ENCODE measurements around the gene CATSPERZ.

CATSPERZ gene

GRCh38 chr11:64260147-64260708, 39.9 kb upstream of the CATSPERZ start:
- Mint-ChIP-seq H3K27ac (no peak overlapping the region), H3K36me3 (peaks cover 5% of the 10 kb centered on the region), H3K4me1 (ENCODE audit: low read depth) (peaks cover 7% of the 10 kb centered on the region), H3K4me3 (no peak overlapping the region), H3K27me3 (no peaks in the 10 kb centered on the region), H3K9me3 (ENCODE audit: low read depth) (no peaks in the 10 kb centered on the region)

DNA sequence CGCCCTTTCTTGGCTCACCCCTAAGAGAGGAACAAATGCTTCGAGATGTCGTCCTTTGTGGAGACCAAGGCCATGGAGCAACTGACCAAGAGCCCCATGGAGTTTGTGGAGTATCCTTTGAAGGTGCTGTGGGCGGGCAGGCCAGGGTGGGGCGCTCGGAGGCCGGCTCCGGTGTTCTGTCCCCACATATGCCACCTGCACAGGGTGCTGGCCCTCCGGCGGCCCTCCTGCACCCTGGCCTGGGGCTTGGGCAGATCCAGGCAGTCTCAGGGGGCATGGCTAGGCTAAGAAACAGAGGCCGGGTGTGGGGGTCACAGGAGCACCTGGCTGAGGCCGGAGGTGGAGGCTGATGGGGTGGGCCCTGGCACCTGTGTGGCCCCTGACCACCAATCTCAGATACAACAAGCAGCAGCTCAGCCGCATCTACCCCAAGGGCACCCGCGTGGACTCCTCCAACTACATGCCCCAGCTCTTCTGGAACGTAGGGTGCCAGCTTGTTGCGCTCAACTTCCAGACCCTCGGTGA, 38.5 kb upstream of the CATSPERZ start:
- Mint-ChIP-seq H3K9me3 (ENCODE audit: low read depth) (no peaks in the 10 kb centered on the region), H3K27me3 (no peaks in the 10 kb centered on the region), H3K4me3 (no peak overlapping the region), H3K4me1 (ENCODE audit: low read depth) (peaks cover 7% of the 10 kb centered on the region), H3K36me3 (peaks cover 5% of the 10 kb centered on the region), H3K27ac (no peak overlapping the region)

DNA sequence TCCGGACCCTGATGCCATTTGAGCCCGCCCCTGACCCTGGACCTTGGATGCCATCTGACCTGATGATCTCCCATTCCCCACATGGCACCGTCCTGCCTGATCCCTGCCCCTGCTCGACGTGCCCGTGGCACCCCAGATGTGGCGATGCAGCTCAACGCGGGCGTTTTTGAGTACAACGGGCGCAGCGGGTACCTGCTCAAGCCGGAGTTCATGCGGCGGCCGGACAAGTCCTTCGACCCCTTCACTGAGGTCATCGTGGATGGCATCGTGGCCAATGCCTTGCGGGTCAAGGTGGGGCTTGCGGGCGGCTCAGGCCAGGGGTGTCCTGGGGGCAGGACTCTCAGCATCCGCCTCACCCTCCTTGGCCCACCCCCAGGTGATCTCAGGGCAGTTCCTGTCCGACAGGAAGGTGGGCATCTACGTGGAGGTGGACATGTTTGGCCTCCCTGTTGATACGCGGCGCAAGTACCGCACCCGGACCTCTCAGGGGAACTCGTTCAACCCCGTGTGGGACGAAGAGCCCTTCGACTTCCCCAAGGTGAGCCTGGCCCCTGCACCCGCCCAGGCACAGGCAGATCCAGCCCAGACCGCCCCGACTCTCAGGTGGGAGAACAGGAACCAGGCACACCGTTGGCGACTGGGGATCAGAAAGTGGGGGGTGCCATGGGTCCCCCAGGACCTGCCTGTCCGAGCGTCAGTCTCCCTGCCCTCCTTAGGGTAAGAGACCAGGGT, 37.7 kb upstream of the CATSPERZ start:
- Mint-ChIP-seq H3K4me3 (no peak overlapping the region), H3K27me3 (no peaks in the 10 kb centered on the region), H3K4me1 (ENCODE audit: low read depth) (peaks cover 7% of the 10 kb centered on the region), H3K9me3 (ENCODE audit: low read depth) (no peaks in the 10 kb centered on the region), H3K36me3 (peaks cover 5% of the 10 kb centered on the region), H3K27ac (no peak overlapping the region)

- H3K36me3 Mint-ChIP-seq, result peaks cover 5% of the 10 kb centered on the region
- no peaks in the 10 kb centered on the region for H3K9me3 Mint-ChIP-seq (ENCODE audit: low read depth)
- no peaks in the 10 kb centered on the region for H3K27me3 Mint-ChIP-seq
- H3K27ac Mint-ChIP-seq, result peak overlapping the region; percentile 58
- H3K4me1 Mint-ChIP-seq (ENCODE audit: low read depth), result peaks cover 15% of the 10 kb centered on the region
- H3K4me3 Mint-ChIP-seq, result no peak overlapping the region
These were observed 36.9 kb upstream of the CATSPERZ start for GRCh38 chr11:64263021-64263946.

GRCh38 chr11:64263947-64264317, 36.2 kb upstream of the CATSPERZ start:
- Mint-ChIP-seq H3K4me1 (ENCODE audit: low read depth) (peaks cover 19% of the 10 kb centered on the region), H3K36me3 (peaks cover 6% of the 10 kb centered on the region), H3K27ac (no peak overlapping the region)

GRCh38 chr11:64264371-64264852, 35.7 kb upstream of the CATSPERZ start:
- no peak overlapping the region for H3K4me3 Mint-ChIP-seq

More at GRCh38 chr11:64263947-64264317, 36.2 kb upstream of the CATSPERZ start:
- no peaks in the 10 kb centered on the region for H3K9me3 Mint-ChIP-seq (ENCODE audit: low read depth)
- no peaks in the 10 kb centered on the region for H3K27me3 Mint-ChIP-seq
- H3K4me3 Mint-ChIP-seq, result no peak overlapping the region

GRCh38 chr11:64265176-64266160, 34.7 kb upstream of the CATSPERZ start:
- no peaks in the 10 kb centered on the region for H3K9me3 Mint-ChIP-seq (ENCODE audit: low read depth)
- H3K4me3 Mint-ChIP-seq, result no peak overlapping the region
- no peak overlapping the region for H3K27ac Mint-ChIP-seq
- peaks cover 14% of the 10 kb centered on the region for H3K4me1 Mint-ChIP-seq (ENCODE audit: low read depth)
- H3K27me3 Mint-ChIP-seq, result no peaks in the 10 kb centered on the region
- peaks cover 2% of the 10 kb centered on the region for H3K36me3 Mint-ChIP-seq

More at GRCh38 chr11:64264371-64264852, 35.7 kb upstream of the CATSPERZ start:
- Mint-ChIP-seq H3K36me3 (peaks cover 5% of the 10 kb centered on the region), H3K27ac (no peak overlapping the region), H3K4me1 (ENCODE audit: low read depth) (peaks cover 22% of the 10 kb centered on the region), H3K27me3 (no peaks in the 10 kb centered on the region), H3K9me3 (ENCODE audit: low read depth) (no peaks in the 10 kb centered on the region)

GRCh38 chr11:64266339-64266738, 33.8 kb upstream of the CATSPERZ start:
- no peak overlapping the region for H3K4me3 Mint-ChIP-seq
- no peak overlapping the region for H3K27ac Mint-ChIP-seq
- H3K27me3 Mint-ChIP-seq, result no peaks in the 10 kb centered on the region
- peaks cover 14% of the 10 kb centered on the region for H3K4me1 Mint-ChIP-seq (ENCODE audit: low read depth)
- H3K36me3 Mint-ChIP-seq, result peaks cover 2% of the 10 kb centered on the region
- H3K9me3 Mint-ChIP-seq (ENCODE audit: low read depth), result no peaks in the 10 kb centered on the region

- H3K36me3 Mint-ChIP-seq, result peaks cover 2% of the 10 kb centered on the region
- no peak overlapping the region for H3K4me3 Mint-ChIP-seq
- no peaks in the 10 kb centered on the region for H3K9me3 Mint-ChIP-seq (ENCODE audit: low read depth)
- peaks cover 17% of the 10 kb centered on the region for H3K4me1 Mint-ChIP-seq (ENCODE audit: low read depth)
- no peak overlapping the region for H3K27ac Mint-ChIP-seq
- H3K27me3 Mint-ChIP-seq, result no peaks in the 10 kb centered on the region
These were observed 32.8 kb upstream of the CATSPERZ start for GRCh38 chr11:64267207-64267945.

- H3K4me3 Mint-ChIP-seq, result peak overlapping the region; percentile 98
- peak overlapping the region; percentile 96 for H3K27ac Mint-ChIP-seq
- H3K27me3 Mint-ChIP-seq, result no peaks in the 10 kb centered on the region
- H3K36me3 Mint-ChIP-seq, result peaks cover 2% of the 10 kb centered on the region
- H3K9me3 Mint-ChIP-seq (ENCODE audit: low read depth), result no peaks in the 10 kb centered on the region
- H3K4me1 Mint-ChIP-seq (ENCODE audit: low read depth), result peaks cover 17% of the 10 kb centered on the region
These were observed 31.9 kb upstream of the CATSPERZ start for GRCh38 chr11:64268025-64268892.

DNA sequence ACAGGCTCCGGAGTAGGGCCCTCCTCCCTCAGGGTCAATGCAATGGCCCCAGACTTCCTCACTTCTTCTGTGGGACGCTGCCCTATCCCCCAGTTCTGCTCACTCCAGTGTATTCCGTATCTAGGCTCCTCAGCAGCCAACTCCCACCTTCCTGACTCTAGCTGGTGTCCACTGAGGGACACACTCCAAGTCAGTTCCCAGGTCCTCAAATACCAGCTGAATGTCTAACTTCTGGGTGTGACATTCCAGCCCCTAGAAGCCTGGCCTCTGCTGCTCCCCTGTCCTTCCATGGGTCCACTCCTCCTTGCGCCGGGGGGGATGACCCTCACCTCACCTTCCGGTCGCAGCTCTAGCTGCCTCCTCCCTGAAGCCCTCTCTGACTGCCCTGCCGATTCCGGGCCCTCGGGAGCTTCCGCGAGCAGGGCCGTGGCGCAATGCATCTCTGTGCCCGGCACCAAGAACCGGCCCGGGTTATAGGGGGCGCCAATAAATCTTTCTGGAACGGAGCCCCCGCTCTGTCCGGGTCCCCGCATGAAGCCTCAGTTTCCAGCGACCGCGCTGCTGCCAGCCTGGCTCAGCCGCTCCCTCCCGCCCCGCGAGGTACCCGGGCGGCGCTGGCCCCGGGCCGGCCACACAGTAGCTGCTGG, 31.1 kb upstream of the CATSPERZ start:
- peaks cover 2% of the 10 kb centered on the region for H3K36me3 Mint-ChIP-seq
- H3K4me3 Mint-ChIP-seq, result peak overlapping the region; percentile 98
- peaks cover 17% of the 10 kb centered on the region for H3K4me1 Mint-ChIP-seq (ENCODE audit: low read depth)
- peak overlapping the region; percentile 96 for H3K27ac Mint-ChIP-seq
- no peaks in the 10 kb centered on the region for H3K27me3 Mint-ChIP-seq
- H3K9me3 Mint-ChIP-seq (ENCODE audit: low read depth), result no peaks in the 10 kb centered on the region

GRCh38 chr11:64269540-64270220, 30.5 kb upstream of the CATSPERZ start:
- H3K36me3 Mint-ChIP-seq, result peaks cover 2% of the 10 kb centered on the region
- H3K9me3 Mint-ChIP-seq (ENCODE audit: low read depth), result no peaks in the 10 kb centered on the region

More at GRCh38 chr11:64269540-64270220, 30.5 kb upstream of the CATSPERZ start:
- H3K4me1 Mint-ChIP-seq (ENCODE audit: low read depth), result peaks cover 17% of the 10 kb centered on the region
- H3K4me3 Mint-ChIP-seq, result peak overlapping the region; percentile 98
- peak overlapping the region; percentile 96 for H3K27ac Mint-ChIP-seq
- no peaks in the 10 kb centered on the region for H3K27me3 Mint-ChIP-seq

All from activated naive CD8-positive, alpha-beta T cell (primary cell).